Measurements from ENCODE around the gene ARFGAP1. TPM values are rescaled to one million over a fixed set of nuclear protein-coding genes. Genes with fewer than 3 reads are reported as not detected.

Gene ARFGAP1
- total and polyA plus RNA-seq, 2 of the 8 experiments (the other 6 are each of a cell fraction or from before 2014, with no cell fraction given) = 93.7 to 100 TPM

GRCh38 chr20:63289311-63290135 lies 16.9 kb downstream of the ARFGAP1 start (continued):
- TF ChIP-seq CBX8 (IDR thresholded peaks at IDR 0.05; ENCODE audit: borderline replicate concordance, low read depth, low read length) (no peak), RXRA (IDR thresholded peaks at IDR 0.05; ENCODE audit: insufficient read depth, low read depth, low read length) (no peak), EZH2 (IDR thresholded peaks at IDR 0.05; ENCODE audit: low read depth, low read length, severe bottlenecking) (no peak), RAD21 (IDR thresholded peaks at IDR 0.05 in 1 of 2, conservative IDR thresholded peaks at IDR 0.05 in 1 of 2; ENCODE audit: low read depth in 2 of 2, low read length in 2 of 2) (no peak), MAFK (IDR thresholded peaks at IDR 0.05; ENCODE audit: low read depth, low read length) (no peak), ATF2 (IDR thresholded peaks at IDR 0.05; ENCODE audit: low read length) (no peak), CTBP2 (IDR thresholded peaks at IDR 0.05; ENCODE audit: borderline replicate concordance, insufficient read depth, insufficient read length, low read length) (no peak), KDM4A (IDR thresholded peaks at IDR 0.05; ENCODE audit: low read depth, low read length, severe bottlenecking) (no peak)
